A673 (cell line): ENCODE data around the gene GJD3.
"Not testable (repeated sequence)": the region's sequence is repeated elsewhere in the genome, so short reads cannot be mapped to it uniquely, and the experiment has no call there.

Experiments
- CTCF ChIP-seq: fragments of 300-800, 200-600 bp; sonication (generic); conservative IDR thresholded peaks from 2 replicates; pipeline ENCODE4 v1.5.1; 2017; ENCODE audit warnings: low read depth, mild to moderate bottlenecking, antibody characterized with exemption, low read length, moderate library complexity, mixed read lengths
- EZH2 ChIP-seq: fragments of 200-600 bp; sonication (generic); IDR thresholded peaks from 2 replicates; pipeline ENCODE4 v1.6.1; 2017; ENCODE audit warnings: borderline replicate concordance, low read depth, mild to moderate bottlenecking, mixed read lengths, antibody characterized with exemption, low read length; ENCODE audit not compliant: poor library complexity, severe bottlenecking

DNA sequence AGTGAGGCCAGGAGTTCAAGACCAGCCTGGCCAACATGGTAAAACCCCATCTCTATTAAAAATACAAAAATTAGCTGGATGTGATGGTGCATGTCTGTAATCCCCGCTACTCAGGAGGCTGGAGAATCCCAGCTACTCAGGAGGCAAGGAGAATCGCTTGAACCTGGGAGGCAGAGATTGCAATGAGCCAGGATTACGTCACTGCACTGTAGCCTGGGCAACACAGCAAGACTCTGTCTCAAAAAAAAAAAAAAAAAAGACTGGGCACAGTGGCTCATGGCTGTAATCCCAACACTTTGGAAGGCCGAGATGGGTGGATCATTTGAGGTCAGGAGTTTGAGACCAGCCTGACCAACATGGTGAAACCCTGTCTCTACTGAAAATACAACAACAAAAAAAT, 45.0 kb upstream of the GJD3 start:
- TF ChIP-seq CTCF, EZH2: not testable (repeated sequence)
